Measurements from ENCODE around the gene SYT13.

The SYT13 gene

DNA sequence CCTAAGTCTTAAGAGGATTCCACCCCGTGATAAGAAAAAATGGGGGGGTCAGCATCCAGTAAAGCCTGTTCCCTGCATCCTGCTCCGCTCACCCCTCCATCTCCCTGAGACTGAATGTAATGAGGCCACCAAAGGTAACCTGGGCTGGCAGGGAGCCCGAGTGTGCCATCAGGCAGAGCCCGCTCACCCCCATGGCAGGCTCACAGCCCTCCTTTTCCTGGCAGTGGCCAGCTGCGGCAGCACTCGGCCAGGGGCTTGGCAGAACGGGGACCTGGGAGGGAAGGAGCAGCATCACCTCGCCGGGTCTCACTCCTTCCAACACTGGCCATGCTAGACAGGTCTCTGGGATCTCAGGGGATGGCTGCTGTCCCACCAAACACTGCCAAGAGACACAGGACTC lies 75.3 kb downstream of the SYT13 start:
- Histone ChIP-seq H3K27me3 (replicated peaks) (no peaks in the 10 kb centered on the region), H3K36me3 (replicated peaks) (no peaks in the 10 kb centered on the region), H3K27ac (no peak overlapping the region), H3K4me3 (ENCODE audit: low read depth, low read length) (no peak overlapping the region)
- TF ChIP-seq, protein P1, sequence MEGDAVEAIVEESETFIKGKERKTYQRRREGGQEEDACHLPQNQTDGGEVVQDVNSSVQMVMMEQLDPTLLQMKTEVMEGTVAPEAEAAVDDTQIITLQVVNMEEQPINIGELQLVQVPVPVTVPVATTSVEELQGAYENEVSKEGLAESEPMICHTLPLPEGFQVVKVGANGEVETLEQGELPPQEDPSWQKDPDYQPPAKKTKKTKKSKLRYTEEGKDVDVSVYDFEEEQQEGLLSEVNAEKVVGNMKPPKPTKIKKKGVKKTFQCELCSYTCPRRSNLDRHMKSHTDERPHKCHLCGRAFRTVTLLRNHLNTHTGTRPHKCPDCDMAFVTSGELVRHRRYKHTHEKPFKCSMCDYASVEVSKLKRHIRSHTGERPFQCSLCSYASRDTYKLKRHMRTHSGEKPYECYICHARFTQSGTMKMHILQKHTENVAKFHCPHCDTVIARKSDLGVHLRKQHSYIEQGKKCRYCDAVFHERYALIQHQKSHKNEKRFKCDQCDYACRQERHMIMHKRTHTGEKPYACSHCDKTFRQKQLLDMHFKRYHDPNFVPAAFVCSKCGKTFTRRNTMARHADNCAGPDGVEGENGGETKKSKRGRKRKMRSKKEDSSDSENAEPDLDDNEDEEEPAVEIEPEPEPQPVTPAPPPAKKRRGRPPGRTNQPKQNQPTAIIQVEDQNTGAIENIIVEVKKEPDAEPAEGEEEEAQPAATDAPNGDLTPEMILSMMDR (IDR thresholded peaks at IDR 0.05; ENCODE audit: low read depth, low read length, missing control alignments) = no peak
- in situ Hi-C loops (cut with HindIII; ENCODE audit: low pct_ligation_motif_present, low sequenced_read_pairs) = no loop called here
- no peak for DNase-seq

DNA sequence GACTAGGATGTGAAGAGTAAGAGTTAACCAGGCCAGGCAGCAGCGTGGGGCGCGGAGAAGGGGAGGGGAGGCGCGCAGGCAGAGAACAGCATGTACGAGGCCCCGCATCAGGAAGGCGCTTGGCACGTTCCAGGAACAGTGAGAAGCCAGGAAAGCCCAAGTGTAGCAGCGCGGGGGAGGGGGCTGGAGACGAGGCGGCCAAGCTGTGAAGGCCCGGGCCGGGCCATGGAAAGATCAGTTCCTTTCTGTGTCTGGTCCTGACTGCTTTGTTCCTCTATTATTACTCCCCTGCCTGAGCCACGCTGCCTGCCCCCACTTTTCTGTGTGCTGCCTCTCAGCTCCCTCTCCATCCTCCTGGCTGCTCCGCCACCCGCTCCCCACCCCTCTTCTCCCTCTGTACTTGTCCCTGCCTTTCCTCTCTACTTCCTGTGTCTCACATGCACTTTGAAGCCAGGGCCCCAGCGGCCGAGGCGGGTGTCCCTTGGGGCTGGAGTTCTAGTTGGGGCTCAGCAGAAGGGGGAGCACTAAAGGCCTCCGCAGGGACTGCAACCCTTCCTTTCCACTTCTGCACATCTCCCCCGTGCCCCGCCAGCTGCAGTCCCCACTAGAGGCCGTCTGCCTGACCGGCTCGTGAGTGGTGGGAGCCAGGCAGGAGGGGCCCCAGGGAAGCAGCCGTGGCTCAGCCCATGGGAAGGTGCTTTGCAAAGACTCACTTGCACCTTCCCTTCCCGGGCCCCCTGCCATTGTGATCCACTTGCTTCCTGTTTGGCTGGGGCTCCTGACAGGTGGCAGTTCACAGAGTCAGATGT lies 76.0 kb downstream of the SYT13 start:
- peak; percentile 33 for DNase-seq
- in situ Hi-C loops (cut with HindIII; ENCODE audit: low pct_ligation_motif_present, low sequenced_read_pairs) = no loop called here
- TF ChIP-seq, protein P1 (IDR thresholded peaks at IDR 0.05; ENCODE audit: low read depth, low read length, missing control alignments) = no peak
- Histone ChIP-seq H3K27ac (no peak overlapping the region), H3K27me3 (replicated peaks) (no peaks in the 10 kb centered on the region), H3K4me3 (ENCODE audit: low read depth, low read length) (no peak overlapping the region), H3K36me3 (replicated peaks) (no peaks in the 10 kb centered on the region)

DNA sequence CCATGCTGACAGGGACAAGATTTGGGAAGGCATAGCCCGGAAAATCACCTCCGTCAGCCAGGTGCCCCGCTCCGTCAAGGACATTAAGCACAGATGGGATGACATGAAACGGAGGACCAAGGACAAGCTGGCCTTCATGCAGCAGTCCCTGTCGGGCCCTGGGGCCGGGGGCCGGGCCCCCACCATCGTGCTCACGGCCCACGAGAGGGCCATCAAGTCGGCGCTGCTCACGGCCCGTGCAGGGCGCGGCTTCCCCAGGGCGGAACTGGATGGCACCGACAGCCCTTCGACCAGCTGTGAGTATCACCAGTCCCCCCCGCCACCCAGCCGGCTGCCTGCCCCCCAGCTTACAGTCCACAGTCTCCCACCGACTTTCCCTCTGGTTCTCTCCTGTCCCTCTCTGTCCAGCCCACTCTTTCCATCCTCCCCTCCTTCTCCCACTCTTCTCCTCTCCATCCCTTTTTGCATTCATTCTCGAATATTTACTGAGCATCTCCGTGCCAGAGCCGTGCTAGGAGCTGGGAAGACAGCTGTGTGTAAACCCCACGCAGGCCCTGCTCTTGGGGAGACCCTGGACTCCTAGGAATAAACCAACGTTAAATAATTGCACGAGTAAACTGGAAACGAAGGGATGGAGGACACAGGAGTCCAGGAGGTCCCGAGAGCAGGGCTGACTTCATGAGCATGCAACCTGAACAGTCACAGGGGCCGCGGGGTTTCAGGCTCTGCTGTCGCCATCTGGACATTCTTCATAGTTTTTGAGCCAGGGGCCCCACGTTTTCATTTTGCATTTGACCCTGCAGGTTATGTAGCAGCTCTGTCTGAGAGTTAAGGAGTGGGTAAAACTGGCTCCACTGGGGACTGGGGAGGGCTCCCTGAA lies 76.9 kb downstream of the SYT13 start:
- Histone ChIP-seq H3K27ac (no peak overlapping the region), H3K27me3 (replicated peaks) (no peaks in the 10 kb centered on the region), H3K36me3 (replicated peaks) (no peaks in the 10 kb centered on the region), H3K4me3 (ENCODE audit: low read depth, low read length) (no peak overlapping the region)
- TF ChIP-seq, protein P1 (IDR thresholded peaks at IDR 0.05; ENCODE audit: low read depth, low read length, missing control alignments) = no peak
- in situ Hi-C loops (cut with HindIII; ENCODE audit: low pct_ligation_motif_present, low sequenced_read_pairs) = no loop called here
- no peak for DNase-seq

DNA sequence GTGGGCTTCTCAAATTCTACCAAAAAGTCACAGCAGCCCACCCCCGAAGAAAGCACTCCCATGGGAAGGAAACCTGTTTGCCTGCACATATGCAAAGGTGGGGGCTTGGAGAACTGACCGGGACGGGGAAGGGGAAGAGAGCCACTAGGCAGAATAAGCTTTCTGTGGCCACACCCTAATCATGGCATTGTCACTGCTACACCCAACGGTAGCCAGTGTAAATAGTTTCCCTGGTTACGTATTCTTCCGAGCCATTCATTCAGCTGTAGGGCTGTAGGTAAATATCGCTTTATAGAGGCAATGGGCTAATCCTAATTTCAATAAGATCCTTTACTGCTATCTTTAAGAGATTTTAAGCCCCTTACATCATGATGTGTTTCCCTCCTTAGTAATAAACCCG lies 78.0 kb downstream of the SYT13 start:
- Histone ChIP-seq H3K27me3 (replicated peaks) (no peaks in the 10 kb centered on the region), H3K4me3 (ENCODE audit: low read depth, low read length) (no peak overlapping the region), H3K36me3 (replicated peaks) (no peaks in the 10 kb centered on the region), H3K27ac (no peak overlapping the region)
- no peak for DNase-seq
- in situ Hi-C loops (cut with HindIII; ENCODE audit: low pct_ligation_motif_present, low sequenced_read_pairs) = no loop called here
- TF ChIP-seq, protein P1 (IDR thresholded peaks at IDR 0.05; ENCODE audit: low read depth, low read length, missing control alignments) = no peak

DNA sequence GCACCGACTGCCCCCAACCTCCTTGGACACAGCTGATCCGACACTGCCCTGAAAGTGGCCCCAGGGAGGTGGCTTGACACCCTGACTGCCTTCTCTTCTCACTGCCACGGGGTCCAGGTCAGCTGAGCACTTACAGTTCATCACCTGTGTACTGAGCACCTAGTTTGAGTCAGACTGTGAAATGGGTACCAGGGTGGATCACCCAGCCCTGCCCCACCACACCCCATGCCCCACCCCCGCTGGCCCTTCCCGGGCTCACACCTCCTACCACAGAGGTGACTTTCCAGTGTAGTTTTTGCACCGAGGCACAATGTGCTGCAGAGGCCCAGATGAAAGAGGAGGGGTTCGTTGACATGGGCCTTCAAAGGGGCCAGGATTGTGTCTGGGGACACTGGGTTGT lies 80.2 kb downstream of the SYT13 start:
- in situ Hi-C loops (cut with HindIII; ENCODE audit: low pct_ligation_motif_present, low sequenced_read_pairs) = no loop called here
- TF ChIP-seq, protein P1 (IDR thresholded peaks at IDR 0.05; ENCODE audit: low read depth, low read length, missing control alignments) = no peak
- Histone ChIP-seq H3K4me3 (ENCODE audit: low read depth, low read length) (no peak overlapping the region), H3K27me3 (replicated peaks) (no peaks in the 10 kb centered on the region), H3K27ac (no peak overlapping the region), H3K36me3 (replicated peaks) (no peaks in the 10 kb centered on the region)
- no peak for DNase-seq

Measured in brain microvascular endothelial cell (primary cell).